ENCODE data around the gene TSPEAR.

GRCh38 chr21:44589094-44589493, 122.3 kb downstream of the TSPEAR start:
- TF ChIP-seq, protein P1, sequence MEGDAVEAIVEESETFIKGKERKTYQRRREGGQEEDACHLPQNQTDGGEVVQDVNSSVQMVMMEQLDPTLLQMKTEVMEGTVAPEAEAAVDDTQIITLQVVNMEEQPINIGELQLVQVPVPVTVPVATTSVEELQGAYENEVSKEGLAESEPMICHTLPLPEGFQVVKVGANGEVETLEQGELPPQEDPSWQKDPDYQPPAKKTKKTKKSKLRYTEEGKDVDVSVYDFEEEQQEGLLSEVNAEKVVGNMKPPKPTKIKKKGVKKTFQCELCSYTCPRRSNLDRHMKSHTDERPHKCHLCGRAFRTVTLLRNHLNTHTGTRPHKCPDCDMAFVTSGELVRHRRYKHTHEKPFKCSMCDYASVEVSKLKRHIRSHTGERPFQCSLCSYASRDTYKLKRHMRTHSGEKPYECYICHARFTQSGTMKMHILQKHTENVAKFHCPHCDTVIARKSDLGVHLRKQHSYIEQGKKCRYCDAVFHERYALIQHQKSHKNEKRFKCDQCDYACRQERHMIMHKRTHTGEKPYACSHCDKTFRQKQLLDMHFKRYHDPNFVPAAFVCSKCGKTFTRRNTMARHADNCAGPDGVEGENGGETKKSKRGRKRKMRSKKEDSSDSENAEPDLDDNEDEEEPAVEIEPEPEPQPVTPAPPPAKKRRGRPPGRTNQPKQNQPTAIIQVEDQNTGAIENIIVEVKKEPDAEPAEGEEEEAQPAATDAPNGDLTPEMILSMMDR (IDR thresholded peaks at IDR 0.05 in 4 of 5, conservative IDR thresholded peaks at IDR 0.05 in 1 of 5) = no peak
- no peak for TF ChIP-seq POLR2A (IDR thresholded peaks at IDR 0.05)

Data from gastrocnemius medialis (tissue), 4 donors.